Stimulated activated CD8-positive, alpha-beta memory T cell treated with anti-CD3 and anti-CD28 coated beads, Interleukin-12 subunit alpha, Interleukin-12 subunit beta, amount 100 ng/mL, for 24 hours (primary cell): ENCODE results near the gene EFNB1.

Source experiments
- DNase-seq: peaks from one replicate; pipeline ENCODE4 v3.0.0-alpha.2; 2020; ENCODE audit errors: extremely low read depth

The EFNB1 gene

DNA sequence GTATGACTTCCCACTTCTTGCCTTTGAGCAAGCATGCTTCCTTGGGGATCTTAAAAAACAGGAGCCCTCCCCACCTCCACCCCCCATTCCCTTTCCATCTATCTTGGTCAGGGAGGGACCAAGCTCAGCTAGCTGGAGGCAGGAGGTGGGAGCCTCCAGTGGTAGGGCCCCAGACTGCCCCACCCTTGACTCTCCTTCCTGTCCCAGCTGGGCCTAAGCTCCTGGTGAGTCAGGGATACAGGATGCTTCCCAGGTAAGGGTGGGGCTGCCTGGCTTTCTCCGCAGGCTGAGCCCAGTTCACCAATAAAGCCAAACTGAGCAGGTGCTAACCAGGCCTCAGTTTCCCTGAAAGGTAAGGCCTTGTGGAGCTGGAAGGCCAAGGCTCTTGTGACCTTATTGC is 15.2 kb downstream of the EFNB1 start:
- DNase-seq = no peak

DNA sequence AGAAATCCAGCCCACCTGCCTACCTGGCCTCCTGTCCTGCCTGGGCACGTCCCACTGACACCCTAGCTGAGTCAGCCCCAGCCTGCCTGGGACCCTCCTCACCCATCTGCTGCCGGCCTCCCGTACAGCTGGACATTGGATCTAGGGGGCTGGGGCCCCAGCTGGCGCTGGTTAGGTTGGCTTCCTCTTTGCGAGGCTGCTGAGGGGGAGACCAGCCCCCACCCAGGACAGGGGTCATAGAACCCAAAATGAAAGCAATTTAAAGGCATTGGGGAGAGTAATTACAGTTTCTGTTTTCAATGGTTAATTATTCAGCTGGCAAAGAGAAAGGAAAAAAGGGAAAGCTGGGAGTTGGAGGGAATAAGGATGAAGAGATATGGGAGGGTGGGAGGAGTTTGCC is 15.8 kb downstream of the EFNB1 start:
- DNase-seq = no peak

DNA sequence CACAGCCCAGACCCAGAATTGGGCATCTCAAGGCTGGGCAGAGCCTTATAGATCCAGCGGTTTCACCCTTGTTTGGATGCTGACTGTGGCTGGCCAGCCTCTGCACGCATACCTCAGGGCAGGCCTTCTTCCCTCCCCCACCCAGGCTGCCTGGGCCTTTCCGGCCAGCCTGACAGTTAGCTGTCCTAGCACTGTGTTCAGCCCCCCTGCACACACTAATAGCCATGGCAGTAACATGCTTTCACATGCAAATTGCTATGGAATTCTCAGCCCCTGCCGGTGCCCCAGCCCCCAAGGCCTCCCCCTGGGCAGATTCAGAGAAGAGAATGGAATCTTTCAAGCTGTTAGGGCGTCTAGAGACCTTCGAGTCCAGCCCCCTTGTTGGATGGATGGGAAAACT is 17.7 kb downstream of the EFNB1 start:
- no peak for DNase-seq

DNA sequence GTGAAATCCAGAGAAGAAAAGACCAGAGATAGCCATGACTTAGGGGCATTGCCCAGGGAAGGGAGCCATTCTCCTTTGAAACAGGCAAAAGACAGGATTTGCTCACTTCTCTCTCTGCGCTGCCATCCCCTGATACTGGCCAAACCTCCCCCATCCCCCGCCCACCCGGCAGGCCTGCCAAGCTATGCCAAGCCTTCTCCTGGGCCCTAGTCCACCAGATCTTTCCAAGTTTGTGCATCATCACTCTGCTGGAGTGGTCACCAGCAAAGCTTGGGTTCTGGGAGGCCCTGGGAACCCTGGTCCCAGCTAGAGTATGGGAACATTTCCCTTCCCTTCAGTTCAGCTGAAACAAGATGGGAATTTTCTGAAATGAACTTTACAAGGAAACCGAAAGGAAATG is 18.4 kb downstream of the EFNB1 start:
- DNase-seq = no peak

DNA sequence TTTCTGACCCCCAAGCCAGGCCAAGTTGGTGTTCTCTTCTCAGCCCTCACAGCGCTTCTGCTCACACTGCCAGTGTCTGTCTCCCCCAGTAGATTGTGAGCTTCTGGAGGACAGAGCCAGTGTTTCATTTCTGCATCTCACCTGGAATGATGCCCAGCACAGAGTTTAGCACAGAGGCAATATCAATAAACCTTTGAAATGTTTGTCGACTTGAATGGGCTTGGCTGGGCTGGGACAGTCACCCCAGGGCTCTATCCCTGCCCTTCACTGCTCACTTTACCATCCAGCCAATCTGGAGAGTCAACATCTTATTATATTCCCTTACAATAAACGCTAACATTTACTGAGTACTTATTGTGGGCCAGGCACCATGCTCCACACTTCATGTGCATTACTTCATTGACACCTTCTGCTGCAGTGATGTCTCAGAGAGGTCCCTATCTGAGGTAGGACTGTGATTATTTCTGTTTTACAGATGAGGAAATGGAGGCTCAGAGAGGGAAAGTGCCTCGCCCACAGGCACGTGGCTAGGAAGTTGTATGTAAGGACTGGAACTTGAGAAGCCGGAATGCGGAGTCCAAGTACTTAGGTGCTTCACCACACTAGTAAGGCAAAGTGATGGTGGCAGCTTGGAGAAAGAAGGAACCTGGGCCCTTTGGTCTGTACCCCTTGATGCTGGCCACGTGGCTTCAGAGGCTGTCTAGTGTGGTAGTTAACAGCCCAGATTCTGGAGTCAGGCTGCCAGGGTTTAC is 19.5 kb downstream of the EFNB1 start:
- no peak for DNase-seq

DNA sequence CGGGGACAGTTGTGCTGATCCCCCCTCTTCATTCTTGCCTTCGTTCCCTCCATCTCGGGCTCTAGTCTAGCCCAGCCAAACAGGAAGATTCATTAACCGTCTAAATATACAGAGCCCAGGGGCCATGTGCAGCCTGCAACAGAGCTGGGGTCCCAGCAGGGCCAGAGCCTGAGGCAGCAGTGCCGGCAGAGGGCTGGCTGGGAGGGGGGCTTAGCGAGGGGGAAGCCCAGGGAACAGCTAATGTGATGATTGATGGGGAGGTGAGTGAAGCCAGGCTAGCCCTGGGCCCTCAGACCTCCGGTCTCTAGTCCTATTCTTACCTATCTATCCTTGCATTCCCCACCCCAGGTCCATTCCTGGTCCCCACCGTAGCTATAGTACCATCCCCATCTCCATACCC is 22.3 kb downstream of the EFNB1 start:
- no peak for DNase-seq

DNA sequence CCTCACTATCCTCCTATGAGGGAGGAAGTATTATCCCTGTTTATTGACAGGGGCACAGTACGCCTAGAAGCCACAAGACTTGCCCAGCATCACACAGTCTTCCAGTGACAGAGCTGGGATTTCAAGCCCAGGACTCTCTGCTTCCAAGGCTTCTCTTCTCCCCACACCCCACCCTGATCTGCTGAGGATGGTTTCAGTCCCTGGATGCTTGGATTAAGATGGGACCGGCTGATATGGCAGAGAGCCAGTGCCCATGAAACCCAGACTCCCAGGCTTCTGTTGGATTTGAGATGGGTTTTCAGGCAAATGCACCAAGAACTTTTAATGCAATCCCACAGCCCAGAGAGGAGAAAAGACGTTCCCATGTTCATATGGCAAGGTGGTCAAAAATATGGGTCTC is 23.2 kb downstream of the EFNB1 start:
- DNase-seq = no peak

DNA sequence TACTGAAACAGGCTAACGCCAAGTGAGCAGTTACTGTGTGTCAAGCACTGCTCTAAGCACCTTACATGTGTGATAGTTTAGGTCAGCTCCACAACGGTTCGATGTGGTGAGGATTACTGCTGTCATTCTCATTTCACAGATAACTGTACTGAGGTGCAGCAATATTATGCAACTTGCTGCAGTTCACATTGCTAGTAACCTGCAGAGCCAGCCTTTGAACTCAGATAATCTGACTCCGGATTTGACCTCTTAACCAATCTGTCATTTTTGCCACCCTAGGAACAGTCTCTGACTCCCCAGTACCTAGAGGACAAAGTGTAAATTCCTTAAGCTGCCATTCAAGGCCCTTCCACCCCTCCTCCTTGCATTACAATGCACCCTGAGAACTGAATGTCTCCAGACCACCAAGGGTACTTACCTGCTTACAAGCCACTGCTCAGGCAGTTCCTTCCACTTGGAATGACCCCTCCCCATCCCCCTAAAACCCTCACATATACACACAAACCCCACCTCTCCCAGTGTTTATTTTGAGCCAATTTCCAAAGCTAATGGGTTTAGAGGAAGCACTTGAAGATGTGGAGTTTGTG is 24.9 kb downstream of the EFNB1 start:
- DNase-seq = no peak

DNA sequence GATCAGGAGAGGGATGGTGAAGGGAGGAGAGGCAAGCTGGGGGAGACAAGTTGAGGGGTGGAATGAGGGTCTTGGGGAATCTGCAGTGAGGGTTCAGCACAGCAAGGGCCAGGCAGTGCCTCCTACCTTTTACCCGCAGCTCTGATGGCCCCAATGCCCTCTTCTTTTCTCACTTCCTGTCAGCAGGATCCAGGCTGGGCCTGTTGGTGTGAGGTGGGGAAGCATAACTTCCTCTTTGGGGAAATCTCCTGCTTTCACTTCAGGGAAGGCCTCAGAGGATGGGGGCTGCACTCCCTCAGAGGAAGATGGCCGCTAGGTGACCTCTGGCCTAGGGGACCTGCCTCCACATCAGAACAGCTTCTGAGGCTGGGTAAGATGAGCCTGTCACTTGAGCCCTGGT is 36.5 kb downstream of the EFNB1 start:
- no peak for DNase-seq

DNA sequence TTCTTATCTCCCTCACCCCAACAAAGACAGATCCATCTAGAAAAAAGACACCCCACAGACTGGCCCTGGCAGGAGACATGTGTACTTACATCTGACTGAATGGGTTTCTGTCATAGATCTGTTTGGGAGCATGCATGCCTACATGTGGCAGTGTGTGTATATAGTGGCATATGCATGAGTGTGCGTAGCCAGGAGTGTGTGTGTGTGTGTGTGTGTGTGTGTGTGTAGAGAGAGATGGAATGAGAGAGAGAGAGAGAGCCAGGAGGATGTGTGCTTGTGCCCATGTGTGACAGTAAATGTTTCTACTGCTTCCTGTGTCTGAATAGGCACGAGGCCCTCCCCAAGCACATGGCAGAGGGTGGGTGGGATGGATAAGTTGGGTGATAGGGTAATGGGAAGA is 37.1 kb downstream of the EFNB1 start:
- DNase-seq = no peak

DNA sequence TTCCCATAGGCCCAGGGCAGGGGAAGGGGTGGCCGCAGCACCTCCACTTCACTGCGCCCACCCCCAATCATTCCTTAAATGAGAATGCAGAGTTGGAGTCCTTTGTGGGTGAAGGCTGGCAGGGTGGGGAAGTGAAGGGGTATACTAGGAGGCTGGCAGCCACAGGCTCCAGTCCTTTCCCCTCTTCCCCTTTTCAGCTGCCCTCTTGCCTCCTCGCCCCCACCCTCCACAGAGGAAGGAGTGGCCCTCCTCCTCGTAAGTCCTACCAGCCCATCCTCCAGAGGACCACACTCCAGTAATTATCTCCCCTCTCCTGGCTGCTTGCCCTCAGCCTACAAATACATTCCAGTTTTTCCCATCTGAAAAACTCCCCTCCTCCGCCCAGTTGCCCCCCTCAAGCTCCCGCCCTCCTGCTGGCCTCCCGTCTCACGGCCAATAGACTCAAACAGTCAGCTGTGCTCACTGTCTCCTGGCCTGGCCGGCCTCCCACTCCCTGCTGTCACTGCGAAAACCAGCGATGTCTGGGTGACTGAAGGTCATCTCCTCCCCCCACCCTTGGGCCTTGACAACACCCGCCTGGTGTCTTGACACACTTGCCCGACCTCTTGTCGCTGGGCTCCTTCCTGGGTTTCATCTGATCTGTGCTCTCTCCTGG is 38.8 kb downstream of the EFNB1 start:
- no peak for DNase-seq

DNA sequence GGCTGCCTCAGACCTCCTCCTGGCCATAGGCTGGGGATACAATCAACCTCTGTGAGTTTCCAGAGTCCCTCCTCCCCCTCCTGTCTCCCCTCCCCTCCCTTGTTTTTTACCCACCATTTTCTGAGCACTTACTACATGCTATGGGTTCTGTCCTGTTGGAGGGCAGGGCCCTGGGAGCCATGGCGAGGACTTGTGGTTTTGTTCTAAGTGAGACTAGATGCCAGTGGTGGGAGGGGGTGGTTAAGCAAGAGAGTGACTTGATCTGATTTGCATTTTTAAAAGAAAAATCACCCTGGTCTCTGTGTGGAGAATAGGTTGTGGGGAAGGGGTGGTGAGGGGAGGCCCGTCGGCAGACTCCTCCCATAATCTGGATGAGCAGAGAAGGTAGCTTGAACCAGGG is 39.5 kb downstream of the EFNB1 start:
- DNase-seq = no peak

DNA sequence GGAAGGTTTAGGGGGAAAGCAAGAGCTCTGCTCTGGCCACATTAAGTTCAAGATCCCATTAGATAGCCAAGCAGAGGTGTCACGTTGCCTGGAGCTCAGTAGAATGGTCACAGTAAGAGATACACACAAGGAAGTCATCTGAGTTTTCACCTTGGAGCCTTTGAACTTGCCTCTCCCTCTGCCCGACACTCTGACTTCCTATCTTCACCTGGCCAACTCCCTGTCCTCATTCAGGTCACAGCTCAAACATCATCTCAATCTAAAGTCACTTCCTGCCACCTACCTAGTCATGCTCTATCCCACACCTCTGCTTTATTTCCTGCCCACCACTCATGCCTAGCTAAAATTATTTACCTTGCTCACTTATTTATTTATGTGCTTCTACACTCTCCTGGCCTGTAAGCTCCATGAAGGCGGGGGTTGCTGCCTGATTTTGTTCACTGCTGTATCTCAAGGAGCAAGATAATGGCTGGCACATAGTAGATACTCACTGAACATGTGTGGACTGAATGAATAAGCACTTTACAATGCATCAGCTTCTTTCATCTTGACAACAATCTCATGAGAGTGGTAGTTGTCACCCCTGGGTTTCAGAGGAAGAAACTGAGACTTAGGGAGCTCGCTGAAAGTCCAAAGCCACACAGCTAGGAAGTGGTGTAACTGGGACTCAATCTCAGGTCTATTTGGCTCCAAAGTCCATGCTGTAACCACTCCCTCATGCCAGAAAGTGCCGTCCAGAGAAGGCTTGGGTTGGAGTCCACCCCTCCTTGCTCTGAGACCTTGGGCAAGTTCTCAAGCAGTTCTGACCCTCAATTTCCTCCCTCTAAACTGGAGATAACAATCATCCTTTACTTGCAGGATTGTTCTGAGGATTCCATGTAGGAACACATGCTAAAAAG is 40.3 kb downstream of the EFNB1 start:
- no peak for DNase-seq

DNA sequence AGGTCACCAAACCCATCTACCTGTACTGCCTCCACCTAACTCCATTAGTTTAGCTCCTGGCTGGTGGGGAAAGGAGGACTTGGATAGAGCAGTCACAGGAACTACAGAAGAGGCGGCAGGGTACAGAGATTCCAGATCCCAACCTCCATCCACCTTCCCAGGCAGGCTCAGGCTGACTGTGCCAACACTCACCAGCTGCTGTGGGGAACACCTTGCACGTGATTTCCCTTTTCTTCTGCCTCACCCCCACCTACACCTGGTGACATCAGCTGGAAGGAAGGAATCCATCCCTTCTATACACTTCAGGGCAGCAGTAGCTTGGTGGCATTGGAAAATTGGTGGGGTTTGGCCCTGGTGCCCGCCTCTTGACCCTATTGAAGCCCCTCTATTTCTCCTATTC is 41.5 kb downstream of the EFNB1 start:
- DNase-seq = no peak

DNA sequence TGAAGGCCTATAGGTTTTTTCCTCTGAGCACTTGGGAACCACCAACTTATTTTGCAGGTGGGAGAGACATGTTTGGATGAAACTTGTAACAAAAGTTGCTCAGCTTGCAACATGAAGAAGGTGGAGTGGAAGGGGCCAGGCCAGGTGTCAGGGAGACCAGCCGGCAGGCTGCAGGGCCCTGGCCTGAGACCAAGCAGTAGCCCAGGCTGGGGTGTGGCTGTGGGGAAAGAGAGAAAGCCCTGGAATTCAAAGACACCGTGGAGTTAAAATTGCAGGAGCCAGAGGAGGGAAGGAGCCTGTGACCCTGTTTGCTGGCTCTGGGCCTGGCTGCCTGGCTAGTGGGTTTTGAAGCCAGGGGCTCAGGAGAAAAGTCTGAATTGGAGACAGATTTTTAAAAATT is 43.4 kb downstream of the EFNB1 start:
- DNase-seq = no peak

DNA sequence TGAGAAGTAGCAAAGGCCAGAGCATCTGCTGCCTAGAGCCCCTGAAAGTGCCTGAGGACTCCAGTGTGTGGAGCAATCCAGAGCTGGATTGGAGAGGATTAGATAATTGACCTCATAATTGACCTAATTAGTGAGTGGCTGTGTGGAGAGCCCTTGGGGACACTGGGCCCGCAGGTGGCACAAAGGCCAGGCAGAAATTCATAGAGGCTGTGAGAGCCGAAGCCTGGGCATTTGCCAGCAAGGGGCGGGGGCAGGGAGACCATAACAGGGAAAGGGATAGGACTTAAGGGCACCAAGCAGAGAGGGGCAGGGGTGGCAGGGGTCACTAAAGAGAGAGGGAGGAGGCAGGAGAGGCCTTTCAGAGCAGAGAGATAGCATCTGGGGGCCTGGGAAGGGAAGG is 45.3 kb downstream of the EFNB1 start:
- no peak for DNase-seq

DNA sequence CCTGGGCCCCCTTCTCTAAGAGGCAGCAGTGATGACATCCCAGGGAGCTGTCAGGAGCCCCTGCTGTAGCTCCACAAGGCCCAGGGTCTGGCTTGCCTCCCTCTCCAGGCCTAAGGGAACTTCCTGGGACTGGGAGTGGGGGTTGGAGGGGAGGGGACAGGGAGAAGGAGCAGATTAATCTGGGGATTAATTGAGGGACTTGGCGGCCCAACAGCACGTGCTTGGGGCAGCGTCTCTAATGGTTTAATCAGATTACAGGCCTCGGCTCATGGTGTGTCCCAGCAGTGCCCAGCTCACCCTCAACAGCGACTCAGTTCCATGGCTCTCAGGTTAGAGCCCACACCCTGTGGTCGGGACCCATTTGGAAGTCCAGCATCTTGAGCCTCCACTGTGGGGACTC is 47.9 kb downstream of the EFNB1 start:
- DNase-seq = no peak

DNA sequence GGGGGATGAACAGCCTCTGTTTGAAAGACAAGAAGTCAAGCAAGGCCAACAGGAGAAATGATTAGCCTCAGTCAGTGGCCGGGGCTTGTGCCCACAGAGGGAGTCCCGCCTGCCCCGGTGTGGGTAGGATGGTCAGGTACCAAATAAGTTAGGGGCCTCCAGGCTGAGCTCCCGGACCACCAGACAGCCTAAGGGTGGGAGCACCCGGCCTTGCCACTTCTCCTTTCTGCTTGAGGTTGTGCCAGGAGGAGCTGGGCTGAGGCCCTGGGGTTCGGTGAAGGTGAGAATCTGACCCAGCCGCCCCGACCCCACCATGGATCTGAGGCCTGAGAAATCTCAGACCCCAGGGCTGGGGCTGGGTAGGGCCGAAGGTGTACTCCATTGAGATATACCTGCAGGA is 48.8 kb downstream of the EFNB1 start:
- no peak for DNase-seq

DNA sequence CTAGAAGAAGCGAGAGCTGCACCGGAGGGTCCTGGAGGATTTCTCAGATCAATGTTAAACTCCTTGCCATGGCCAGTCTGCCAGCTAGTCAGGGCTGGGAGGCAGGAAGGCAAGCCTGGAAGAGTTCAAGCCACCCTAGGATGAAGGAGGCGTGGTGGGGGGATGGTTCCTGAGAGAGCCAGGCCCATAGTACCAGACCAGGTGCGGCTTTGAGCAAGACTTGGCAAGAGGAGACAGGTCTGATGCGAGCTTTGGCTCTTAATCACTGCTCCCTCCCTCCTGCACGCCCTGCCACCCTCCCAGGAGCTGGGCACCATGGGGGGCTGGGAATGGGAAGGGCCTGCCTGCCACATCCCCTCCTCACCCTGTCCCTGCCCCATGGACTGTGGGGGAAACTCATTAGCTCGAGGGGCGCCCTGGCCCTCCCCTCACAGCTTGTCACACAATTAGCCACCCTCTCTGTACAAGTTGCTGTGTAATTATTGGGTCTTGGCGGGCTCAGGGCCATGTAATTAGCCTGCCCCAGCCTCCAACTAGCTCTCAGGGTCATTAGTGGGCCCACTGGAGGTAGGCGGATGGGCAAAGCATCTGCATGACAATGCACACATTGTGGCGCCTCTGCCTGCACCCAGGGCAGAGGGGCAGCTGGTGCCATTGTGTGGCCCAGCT is 50.3 kb downstream of the EFNB1 start:
- no peak for DNase-seq

DNA sequence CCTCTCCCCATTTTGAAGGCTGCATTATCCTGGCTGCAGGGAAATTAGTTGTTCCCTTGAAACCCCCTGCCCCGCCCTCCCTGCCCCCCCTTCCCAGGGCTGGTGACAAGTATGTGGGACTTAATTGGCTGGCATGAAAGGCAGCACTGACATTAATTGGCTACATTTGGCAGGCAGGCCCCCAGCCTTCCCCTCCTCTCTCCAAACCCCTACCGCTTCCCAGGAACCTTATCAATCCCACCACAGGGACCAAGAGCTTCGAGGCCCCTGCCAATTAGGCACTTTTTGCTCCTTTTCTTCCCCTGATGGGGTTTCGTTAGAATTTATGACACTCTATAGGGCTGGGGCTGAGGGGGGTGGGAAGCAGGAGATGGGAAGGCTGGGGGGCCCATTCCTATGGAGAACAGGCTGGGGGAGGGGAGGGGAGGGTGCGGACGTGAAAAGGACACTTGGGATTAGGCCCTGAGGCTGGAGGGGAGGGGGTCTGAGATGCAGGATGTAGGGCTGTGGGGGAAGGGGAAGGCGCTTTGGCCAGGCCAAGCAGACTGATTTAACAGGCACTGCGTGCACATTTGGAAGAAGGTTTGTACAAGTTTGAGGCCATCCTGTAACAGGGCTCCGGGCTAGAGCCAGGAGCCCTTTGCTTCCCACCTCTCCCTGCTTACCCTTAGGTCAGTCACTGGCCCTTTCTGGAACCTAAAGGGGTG is 52.2 kb downstream of the EFNB1 start:
- no peak for DNase-seq

DNA sequence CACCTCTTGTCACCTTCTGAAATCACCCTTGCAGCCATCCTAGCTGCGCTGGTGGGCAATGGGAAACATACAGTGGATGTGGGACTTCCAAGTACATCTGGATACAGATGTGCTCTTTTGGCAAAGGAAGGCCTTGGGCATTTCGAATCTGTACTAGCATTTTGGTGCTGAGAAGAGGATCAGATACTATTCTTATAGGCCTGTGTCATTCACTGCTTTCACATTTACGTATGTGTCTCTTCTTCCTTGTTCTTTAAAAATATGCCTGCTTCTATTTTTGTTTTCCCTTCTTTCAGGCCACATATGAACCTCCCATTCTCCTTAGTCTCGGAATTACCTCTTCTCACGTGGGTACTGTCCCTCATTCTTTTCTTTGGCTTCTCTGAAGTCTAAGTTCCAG is 53.1 kb downstream of the EFNB1 start:
- DNase-seq = no peak
